ENCODE data around the gene FARP2.

The FARP2 gene

DNA sequence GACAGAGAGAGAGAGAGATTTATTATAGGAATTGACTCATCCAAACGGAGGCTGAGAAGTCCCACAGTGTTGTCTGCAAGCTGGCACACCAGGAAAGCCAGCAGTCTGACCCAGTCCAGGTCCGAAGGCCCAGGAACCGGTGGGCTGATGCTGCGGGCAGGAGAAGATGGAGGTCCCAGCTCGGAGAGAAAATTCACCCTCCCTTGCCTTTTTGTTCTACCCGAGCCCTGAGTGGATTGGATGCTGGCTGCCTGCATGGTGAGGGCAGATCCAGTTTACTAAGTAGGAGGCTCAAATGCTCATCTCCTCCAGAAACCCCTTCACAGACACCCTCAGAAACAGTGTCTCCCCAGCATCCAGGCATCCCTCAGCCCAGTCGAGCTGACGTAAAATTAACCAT lies 174.5 kb downstream of the FARP2 start:
- H3K4me3 ChIP-seq (ENCODE audit: low read length), result no peak overlapping the region
- TF ChIP-seq ZNF274 (IDR thresholded peaks at IDR 0.05; ENCODE audit: low read depth, low read length), result no peak

DNA sequence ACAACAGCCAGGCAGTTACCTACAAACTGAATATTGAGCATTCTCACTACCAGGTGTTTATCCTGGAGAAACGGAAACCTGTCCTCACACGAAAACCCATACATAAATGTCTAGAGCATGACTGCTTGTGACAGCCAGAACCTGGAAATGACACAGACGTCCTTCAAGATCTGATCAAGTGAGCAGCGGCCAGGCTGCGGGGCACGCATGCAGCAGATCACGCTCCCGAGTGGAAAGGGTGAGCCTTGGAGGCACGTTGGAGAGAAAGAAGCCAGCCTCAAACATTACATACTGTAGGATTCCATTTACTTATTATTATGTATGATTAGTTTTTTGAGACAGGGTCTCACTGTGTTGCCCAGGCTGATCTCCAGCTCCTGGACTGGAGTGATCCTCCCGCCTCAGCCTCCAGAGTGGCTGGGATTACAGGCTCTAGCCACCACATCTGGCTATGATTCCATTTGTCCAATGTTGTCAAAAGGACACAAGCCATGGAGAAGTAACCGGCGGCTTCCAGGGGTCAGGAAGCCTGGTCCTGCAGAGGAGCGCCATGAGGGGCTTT lies 175.2 kb downstream of the FARP2 start:
- TF ChIP-seq ZNF274 (IDR thresholded peaks at IDR 0.05; ENCODE audit: low read depth, low read length), result no peak
- no peak overlapping the region for H3K4me3 ChIP-seq (ENCODE audit: low read length)

DNA sequence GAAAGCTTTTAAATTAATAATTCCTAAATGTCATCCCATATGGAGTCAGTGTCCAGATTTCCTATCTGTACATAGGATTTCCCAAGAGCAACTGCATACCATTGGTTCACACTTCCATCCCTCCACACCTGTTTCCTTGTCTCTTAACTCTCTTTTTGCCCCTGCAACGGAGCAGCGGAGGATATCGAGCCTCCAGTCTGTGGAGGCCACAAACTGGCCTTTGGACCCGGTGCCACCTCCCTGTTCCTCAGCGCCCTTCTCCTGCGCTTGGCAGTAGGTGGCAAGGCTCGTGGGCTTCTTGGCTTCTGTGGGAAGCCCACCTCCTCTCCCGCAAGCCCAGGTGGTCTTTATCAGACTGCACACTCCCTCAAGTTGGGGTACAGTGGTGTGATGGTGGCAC lies 176.1 kb downstream of the FARP2 start:
- TF ChIP-seq ZNF274 (IDR thresholded peaks at IDR 0.05; ENCODE audit: low read depth, low read length), result no peak
- H3K4me3 ChIP-seq (ENCODE audit: low read length), result no peak overlapping the region

DNA sequence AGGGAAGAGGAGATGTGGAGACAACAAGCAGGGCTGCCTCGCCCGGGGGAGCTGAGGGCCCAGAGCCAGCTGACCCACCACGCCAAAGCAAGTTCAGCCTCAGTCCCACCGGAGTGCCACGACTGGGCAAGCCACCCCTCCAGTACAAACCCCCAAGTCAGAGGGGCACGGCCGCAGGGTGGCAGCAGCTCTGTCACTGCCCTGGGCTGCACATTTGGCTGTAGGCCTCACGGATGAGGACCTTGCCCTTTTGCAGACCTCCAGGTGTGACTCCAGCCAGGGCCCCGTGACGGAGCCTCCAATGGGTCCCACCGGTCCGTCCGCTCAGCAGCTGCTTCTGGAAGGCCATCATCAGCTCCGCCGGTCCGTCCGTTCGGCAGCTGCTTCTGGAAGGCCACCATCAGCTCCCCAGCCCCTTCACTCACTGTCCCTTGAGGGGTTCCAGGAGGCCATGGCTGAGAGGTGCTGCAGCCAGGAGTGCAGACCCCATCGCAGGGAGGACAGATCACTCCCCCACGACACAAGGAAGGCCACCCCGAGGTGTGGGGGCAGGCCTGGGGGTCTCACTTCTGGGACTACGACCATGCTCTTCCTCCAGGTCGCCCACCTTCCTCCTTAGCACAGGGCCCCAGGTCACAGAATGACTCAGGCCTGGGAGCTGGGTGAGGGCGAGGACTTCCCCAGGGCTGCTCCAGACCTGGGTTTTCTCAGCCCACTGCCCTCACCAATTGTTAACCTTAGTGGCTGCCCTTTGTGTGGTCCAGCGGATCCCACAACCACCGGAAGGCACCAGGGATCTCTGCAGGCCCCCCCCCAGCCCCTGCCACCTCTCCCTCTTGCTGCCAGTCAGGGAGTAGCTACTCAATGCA lies 176.9 kb downstream of the FARP2 start:
- TF ChIP-seq ZNF274 (IDR thresholded peaks at IDR 0.05; ENCODE audit: low read depth, low read length), result no peak
- no peak overlapping the region for H3K4me3 ChIP-seq (ENCODE audit: low read length)

DNA sequence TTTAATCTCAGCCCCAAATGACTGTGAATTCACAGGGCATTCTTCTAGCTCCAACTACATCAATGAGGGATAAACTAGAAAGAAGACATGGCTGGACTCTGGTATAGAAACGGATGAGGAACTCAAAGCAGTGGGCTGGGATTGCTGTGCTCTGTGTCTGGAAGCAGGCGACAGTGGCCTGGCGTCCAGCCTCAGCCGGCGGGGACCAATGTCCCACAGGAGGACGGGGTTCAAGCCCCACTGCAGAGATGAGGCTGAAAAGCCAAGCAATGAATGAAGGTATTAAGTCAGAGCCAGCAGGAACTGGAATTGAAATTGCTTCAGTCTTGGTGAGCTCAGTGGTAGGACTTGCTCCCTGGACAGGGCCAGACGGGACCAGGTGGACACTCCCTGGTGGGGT lies 178.2 kb downstream of the FARP2 start:
- H3K4me3 ChIP-seq (ENCODE audit: low read length), result no peak overlapping the region
- no peak for TF ChIP-seq ZNF274 (IDR thresholded peaks at IDR 0.05; ENCODE audit: low read depth, low read length)

DNA sequence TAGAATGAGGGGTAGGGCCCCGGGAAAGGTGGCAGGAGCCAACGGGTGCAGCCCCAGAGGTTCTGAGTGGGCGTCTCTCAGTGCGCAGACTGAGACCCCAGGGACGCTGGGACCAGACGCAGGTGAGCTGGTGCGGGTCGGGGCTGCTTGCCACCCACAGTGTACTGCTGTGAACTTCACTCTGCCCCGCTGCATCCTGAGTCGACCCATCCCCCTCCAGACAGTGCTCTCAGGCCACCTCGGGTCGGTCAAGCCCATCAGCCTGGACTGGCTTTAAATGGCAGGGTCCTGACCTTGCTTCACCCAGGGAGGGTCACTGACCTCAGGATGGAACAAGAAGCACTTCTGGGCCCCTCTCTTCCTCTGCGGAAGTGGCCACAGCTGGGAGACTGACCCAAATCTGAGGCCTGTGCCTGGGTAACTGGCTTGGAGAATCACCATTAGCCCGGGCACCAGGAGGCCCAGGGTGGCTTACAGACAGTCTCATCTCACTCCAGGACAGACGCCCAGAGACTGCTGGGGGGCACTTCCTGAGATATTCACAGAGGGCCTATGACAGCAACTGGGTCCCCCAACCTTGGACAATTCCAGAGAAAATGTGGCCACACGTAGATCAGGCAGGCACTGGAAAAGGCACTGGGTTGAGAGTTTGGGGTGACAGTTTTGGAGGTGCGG lies 178.8 kb downstream of the FARP2 start:
- H3K4me3 ChIP-seq (ENCODE audit: low read length), result no peak overlapping the region
- no peak for TF ChIP-seq ZNF274 (IDR thresholded peaks at IDR 0.05; ENCODE audit: low read depth, low read length)

DNA sequence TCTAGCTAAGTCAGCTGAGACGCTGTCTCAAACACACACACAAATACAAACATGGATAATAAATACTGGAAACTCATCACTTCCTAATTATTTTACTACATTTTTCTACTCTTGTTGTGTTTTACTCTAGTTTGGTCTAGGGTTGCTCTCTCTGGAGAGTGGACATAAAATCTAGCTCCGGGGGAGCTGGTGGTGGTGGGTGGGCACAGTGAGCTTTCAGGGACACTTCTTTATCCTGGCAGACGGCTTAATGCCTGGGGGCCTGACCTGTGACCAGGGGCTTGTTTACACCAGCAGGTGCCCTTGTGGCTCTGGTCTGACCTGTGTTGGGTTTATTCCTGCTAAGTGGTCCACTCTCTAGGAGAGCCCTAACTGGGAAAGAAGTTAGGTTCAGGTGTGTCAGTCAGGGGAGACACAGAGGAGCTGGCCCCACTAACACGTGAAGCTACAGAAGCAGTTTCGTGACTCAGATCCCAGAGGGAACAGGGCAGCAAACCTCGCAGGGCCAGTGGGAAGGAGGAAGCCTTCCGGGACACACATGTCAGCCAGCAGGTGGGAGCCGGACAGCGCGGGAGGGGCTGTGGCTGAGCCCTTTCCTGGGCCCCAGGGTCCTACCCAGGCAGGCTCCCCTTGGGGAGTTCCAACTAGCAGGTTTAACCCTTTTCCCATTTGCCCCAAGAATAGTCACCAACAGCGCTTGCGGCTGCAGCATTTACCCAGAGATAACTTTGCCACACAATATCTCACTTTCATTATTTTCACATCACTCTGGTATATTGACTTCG lies 180.0 kb downstream of the FARP2 start:
- no peak for TF ChIP-seq ZNF274 (IDR thresholded peaks at IDR 0.05; ENCODE audit: low read depth, low read length)
- H3K4me3 ChIP-seq (ENCODE audit: low read length), result no peak overlapping the region

DNA sequence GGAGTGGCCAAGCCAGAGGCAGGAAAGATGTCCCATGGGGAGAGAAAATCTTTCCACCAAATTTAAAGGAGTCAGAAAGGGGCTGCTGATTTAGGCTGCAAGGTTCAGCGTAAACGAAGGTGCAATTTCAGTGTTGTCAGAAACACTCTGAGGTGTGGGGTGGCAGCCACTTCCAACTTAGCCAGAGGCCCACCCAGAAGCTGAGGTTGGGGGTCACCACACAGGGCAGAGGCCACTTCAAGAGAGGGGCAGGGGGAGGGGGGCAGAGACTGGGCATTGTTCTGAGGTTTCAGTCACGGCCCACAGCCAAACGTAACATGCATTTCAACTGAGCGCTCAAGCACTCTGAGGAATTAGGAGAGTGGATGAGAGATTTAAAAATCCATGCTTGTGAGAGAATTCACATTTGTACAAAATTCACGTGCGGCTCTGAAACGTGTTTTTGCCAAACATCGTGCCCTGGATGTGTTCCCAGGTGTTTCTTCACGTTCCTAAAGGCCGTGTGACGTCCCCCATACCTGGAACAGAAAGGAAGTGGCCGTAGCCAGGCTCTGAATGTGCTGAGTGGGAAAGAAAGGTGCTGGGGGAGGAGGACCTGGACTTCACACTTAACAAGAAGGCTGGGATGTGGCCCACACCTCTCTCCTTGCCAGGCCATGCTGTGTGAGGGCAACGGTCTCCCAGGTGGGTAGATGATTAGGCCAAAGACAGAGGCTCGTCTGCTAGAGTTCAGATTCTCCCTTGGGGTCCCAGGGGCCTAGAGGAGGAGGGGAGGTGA lies 182.9 kb downstream of the FARP2 start:
- TF ChIP-seq ZNF274 (IDR thresholded peaks at IDR 0.05; ENCODE audit: low read depth, low read length), result no peak
- no peak overlapping the region for H3K4me3 ChIP-seq (ENCODE audit: low read length)

DNA sequence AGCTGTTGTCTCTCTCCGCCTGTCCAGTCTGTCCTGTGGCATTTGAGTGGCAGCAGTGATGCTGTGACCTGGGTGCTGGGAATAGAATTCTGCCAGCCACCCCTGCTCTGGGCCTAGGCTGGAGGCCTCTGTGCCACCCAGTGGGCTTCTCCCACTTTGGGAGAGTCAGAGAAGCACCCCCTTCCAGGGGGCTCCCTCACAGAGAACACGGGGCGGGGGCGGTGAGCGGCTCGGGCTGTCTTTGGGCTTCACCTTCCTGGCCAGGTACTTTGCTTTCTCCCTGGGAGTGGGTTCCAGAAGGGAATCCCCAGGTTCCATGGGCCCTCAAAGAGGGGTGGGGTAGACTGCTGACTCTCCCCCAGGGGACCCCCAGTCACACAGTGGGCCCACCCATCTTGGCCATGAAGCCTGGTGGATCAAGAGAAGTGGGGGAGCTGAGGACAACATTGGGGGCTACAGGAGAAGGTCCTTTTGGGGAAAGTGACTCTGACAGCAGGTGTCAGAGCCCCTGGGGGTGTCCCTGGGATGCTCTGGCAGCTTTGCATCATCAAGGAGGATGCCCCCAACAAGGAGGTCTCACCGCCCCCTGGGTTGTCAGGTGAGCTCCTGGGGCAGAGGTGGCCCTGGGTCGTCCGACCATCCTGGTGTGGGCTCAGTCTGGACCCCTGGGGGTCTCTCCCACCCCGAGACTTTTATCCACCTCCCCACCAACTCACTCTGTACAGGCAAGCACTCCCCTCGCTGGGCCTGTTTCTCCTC lies 183.7 kb downstream of the FARP2 start:
- no peak for TF ChIP-seq ZNF274 (IDR thresholded peaks at IDR 0.05; ENCODE audit: low read depth, low read length)
- no peak overlapping the region for H3K4me3 ChIP-seq (ENCODE audit: low read length)

DNA sequence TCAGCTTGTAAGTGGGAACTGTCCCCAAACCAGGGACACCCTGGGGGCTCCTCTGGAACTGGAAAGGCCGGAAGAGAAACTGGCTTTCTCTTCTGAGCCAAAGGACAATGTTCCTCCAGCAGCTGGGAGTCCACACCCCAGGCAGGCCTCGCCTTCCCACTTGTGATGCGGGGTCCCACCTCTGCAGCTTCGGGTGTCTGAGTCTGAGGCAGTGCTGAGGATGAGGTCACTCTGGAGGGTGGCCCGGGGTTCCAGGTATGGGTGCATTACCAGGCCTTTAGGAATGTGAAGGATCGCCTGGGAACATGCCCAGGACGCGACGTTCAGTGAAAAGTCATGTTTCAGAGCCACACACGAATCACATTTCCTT lies 184.3 kb downstream of the FARP2 start:
- no peak for TF ChIP-seq ZNF274 (IDR thresholded peaks at IDR 0.05; ENCODE audit: low read depth, low read length)
- H3K4me3 ChIP-seq (ENCODE audit: low read length), result no peak overlapping the region

DNA sequence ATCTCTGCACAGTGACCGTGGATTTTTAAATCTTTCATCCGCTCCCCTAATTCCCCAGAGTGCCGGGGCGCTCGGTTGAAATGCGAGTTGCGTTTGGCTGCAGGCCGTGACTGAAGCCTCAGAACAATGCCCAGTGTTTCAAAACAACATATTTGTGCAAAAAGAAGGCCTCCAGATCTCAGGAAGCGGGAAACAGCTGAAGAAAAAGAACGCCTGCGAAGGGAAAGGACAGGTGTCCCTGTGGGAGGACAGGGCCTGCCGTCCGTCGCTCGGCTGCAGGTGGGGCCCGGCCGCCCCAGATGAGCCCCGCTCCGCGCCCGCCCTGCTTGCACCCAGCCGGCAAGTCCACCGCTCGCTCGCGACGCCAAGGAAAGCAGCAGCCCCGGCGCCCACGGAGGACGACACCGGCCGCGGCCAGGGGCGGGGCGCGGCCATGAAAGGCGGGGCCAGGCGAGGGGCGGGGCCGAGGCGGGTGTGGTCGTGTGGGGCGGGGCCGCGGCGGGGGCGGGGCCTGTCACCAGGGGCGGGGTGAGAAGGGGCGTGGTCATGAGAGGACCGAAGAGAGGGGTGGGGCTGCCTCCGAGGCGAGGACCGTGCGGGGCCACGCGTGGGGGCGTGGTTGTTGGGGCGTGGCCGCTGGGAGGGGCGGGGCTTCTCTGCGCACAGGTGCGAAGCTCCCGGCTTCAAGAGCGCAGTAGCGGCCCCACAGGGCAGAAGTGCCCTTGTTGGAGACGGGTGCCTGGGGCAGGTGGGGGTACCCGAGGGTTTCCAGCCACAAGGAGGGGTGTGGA lies 184.9 kb downstream of the FARP2 start:
- H3K4me3 ChIP-seq (ENCODE audit: low read length), result no peak overlapping the region; the same call in 1 of the 2 replicates
- TF ChIP-seq ZNF274 (IDR thresholded peaks at IDR 0.05; ENCODE audit: low read depth, low read length), result no peak

DNA sequence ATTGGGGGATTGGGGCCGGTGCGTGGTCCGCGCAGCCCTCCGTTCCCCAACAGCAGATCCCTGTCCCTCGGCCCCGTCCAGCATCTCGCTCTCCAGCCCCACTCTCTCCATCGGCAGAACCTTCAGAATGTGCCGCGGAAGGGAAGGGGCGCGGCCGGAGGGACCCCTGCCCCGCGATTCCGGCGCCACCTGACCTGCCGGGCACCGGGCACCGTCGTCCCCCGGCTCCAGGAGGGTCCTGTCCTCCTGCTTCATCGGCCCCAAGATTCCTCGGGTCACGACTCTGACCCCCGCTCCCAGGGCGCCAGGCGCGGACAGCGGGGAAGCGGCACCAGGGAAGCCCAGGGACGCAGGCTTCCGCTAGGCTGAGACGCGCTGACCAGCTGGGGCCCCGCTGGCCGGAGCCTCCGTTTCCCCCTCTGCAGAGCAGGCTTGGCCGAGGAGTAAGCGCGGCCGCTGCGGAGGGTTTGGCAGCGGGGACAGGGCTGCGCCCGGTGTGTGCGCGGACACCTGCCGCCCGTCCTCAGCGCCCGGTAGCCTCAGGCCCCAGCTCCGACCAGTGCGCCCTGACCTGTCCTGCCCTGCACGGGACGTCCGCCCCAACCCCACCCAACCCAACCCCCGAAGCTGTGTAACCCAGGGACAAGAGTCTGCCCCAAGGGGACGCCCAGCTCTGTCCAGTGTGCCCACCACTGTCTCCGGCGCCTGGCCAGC lies 185.6 kb downstream of the FARP2 start:
- H3K4me3 ChIP-seq (ENCODE audit: low read length), result no peak overlapping the region
- no peak for TF ChIP-seq ZNF274 (IDR thresholded peaks at IDR 0.05; ENCODE audit: low read depth, low read length)

Data from GM08714 (cell line).